Dedifferentiated amniotic fluid mesenchymal stem cell (primary cell): ENCODE results near the gene CAP1.
"Not testable (repeated sequence)": the region's sequence is repeated elsewhere in the genome, so short reads cannot be mapped to it uniquely, and the experiment has no call there.

ENCODE experiments used
- DNase-seq: peaks from one replicate; pipeline ENCODE4 v3.0.0-alpha.2; 2016; ENCODE audit errors: extremely low spot score

CAP1 gene

DNA sequence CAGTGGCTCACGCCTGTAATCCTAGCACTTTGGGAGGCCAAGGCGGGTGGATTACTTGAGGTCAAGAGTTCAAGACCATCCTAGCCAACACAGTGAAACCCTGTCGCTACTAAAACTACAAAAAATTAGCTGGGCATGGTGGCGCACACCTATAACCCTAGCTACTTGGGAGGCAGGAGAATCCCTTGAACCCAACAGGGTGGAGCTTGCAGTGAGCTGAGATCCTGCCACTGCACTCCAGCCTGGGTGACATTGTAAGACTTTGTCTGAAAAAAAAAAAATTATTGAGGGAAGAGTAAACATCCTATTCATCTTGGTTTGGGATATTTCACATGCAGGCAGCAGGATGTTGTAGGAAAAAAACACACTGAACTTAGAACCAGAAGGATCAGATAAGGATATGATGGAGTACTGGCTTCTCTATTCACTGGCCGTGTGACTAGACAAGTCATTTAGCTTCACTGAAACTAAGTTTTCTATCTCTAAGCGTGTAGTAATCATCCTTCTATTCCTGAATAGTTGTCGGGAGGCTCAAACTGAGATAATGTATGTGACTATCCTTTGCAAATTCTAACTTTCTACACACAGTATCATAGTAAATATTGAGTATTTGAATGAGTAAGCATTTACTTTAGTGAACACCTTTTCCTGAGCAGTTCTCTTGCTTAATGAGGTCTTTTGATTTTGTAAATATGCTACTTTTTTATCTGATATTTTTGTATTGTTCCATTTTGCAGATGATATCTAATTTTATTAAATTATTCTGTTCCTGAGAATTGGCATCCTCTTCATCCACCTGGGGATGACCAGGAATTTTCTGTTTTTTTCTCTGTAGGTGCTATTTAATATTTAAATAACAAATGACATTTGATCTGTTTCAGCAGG, 18.2 kb downstream of the CAP1 start:
- no peak for DNase-seq

DNA sequence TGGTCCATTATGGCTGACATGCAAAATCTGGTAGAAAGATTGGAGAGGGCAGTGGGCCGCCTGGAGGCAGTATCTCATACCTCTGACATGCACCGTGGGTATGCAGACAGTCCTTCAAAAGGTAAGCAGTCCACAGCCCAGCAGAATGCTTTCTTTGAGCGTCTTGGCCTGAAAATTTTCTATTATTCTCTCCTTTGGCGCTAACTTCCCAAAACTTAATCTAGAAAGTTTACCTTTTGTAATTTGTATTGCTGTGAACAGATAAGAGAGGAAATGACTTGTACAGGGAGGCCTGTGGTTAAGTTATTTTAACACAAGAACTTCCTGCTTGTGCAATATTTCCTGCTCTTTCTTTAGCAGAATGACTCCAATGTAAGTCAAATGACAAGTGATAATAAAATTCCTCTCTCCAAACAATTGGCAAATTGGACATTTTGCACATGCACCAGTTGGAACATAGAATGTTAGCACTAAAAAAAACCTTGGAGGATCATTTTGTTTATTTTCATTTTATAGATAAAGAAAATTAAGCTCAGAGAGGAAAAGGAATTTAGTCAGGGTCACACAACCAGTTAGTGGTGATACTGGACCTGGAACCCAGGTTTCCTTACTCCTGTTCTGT, 18.9 kb downstream of the CAP1 start:
- no peak for DNase-seq

DNA sequence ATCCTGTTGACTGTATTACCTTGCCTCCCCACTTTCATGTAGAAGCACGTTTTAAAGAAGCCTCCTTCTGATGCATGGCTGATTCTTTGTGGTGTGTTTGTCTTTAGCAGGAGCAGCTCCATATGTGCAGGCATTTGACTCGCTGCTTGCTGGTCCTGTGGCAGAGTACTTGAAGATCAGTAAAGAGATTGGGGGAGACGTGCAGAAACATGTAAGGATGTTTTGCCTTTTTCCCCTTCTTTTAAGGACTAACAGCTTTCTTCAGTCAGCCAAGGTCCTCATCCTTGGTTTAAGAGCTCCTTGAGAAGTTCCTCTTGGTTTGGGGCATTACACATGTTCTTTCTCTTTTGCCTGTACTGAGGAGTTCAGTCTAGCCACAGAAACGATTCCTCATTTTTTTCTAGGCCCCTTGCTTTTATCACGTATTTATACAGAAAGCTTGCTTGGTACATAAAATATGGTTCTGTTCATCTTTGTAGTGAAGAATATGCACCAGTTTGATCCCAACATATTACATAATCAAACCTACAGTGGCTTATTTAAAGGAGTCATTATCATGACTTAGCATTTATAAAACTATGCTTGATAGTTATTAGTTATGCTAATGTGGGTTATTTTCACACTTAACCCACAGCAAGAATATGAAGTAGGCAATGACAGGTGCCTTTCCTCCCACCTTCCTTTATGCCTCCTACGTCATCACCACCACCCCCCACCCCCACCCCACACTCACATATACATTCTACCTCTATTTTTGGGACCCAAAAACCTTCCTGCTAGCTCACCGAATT, 19.6 kb downstream of the CAP1 start:
- DNase-seq = no peak

DNA sequence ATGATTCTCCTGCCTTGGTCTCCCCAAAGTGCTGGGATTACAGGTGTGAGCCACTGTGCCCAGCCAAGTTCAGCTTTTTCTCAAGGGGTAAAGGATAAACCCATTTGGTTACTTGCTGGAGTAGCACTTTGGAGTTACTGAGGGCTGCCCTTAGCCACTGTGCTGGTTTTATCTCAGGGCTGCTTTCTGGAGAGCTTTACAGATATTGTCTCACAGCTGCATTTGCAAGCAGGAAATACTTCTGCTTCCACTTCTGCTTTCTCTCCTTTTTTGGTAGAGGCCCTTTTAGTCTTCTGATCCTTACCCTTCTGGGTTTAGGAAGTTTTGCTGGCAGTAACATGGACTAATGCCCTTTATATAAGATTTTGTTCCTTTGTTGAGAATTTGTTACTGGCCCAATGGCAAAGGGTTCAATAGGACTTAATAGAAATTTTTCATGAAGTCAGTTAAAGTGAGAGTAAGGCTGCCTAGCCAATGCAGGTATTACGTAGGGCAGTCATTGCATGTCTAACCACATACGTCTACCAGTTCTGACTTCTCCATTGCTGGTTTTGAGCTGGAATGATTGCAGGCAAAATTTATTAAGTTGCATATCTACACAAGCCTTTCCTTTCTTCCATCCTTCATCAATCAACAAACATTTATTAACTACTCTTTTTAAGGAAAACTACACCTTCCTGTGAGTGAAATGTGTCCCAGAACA, 24.4 kb downstream of the CAP1 start:
- no peak for DNase-seq

DNA sequence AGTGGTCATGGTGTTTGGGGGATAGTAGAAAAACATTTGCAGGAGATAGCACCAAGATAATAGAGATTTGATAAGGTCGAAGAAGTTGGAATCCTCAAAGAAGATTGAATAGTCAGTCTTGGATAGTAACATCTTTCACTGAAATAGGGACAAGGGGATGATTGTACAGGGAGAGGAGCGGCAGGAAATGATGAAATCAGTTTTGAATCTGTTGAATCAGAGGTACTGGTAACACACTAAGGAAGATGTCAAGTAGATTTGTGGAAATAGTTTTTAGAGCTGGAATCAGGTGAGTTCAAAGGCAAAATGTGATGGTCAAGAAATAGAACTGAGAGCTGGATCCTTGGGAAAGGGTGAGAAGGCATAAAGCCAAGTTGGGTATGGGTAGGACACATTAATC, 26.5 kb downstream of the CAP1 start:
- DNase-seq = no peak

DNA sequence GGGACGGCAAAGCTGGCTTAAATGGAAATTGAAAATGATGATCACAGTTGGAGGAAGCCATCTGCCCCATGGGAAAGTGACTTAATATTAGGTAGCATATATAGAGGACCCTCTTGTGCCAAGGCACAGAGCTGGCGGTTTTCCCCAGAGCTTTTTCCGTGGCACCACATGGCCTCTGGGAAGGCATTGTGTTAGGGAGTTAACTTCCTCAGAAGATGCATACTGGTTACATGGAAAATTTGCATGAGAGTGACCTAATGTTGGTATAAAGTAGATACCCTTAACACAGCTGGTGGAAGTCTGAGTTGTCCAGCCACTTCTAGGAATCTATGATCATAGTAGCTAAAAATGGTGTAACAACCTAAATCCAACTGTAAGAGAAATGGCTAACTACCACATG, 27.3 kb downstream of the CAP1 start:
- DNase-seq = no peak

DNA sequence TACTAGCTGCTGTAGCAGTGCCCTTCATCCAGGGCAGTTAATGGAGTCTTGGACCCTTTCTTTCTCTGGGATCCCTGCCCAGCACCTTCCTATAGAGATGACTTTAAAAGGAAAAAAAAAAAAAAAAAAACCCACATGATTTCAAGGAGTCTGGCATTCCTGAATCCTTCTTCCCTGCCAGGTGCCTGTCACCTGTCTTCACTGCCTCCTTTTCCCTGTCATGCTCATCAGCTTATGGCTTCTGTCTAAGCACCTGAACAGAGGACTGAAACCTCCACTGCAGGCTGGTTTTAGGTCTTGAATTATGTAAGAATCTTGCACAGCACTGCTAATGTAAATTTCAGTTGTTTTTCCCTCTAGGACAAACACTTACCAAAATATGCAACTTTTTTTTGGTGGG, 31.6 kb downstream of the CAP1 start:
- no peak for DNase-seq

DNA sequence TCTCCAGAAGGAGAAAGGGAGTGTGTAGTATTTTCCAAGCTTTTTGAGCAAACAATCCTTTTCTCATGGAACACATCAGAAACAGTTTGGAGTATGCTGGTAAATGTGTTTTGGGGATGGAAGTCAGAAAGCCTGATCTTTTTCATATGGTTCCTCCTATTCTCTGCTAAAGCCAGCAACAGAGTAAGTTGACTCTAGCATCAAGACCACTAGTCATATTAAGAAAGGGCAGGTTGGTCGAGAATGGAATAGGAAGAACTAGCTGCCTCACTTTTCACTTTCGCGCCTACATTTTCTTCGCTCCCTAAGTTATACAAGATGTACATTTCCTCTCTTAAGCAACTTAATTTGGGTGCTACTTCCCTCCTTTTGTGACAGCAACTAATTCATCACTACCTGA, 32.5 kb downstream of the CAP1 start:
- DNase-seq = no peak

DNA sequence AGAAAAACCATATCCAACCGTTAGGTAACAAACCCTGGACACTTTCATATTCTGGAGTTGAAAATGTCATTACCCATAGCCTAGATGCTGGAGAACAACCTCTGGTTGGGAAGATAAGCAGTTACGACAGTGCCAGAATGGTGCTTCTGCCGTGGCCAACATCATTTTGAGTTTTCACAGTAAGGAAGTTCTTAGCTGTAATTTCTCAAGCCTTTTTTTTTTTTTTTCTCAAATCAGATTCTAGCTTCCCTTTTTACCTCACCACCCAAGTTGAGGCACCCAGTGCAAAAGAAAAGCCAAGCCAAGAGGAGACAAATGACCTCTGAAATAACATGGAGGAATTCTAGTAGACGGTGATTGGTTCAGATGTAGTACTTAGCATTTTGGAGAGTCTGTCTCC, 34.7 kb downstream of the CAP1 start:
- no peak for DNase-seq

DNA sequence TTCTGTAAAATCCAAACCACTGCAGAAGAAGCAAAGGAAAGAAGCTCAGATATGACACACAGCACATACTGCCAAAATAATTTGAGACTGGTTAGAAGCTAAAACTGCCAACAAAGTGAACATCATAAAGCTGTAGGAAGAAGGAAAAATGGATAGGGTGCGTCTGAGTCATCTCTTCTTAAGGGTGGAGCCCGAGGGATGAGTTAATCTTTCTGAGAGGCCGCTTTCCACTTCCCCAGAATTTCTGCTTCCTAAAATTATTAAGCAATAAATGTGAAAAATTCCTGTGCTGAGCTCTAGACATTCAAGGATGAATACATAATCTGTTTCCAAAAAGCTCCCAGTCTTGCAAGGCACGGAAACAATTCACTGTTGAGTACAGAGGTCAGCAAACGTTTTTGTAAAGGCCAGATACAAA, 36.4 kb downstream of the CAP1 start:
- DNase-seq = peak; percentile 72

DNA sequence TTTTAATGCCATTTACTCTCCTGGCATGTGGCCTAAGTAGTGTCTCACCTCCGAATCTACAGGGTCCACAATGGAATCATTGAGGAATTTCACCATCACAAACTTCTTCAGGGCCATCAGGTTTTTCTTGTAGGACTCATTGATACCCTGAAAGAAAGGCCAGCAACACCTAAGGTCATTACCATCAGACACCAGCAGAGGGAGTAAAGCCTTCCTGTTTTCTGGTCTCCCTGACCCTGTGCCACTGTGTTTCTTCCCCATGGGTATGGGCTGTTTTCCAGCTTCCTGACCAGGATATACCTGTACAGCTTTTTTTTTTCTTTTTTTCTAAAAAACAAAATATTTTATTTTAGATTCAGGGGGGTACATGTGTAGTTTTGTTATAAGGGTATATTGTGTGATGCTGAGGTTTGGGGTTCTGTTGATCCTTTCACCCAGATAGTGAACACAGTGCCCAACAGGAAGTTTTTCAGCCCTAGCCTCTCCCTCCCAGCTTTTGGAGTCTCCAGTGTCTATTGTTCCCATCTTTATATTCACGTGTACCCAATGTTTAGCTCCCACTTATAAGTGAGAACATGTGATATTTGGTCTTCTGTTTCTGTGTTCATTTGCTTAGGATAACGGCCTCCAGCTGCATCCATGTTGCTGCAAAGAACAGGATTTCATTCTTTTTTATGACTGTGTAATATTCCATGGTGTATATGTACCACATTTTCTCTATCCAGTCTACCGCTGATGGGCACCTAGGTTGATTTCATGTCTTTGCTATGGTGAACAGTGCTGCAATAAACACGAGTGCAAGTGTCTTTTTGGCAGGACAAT, 38.2 kb downstream of the CAP1 start:
- peak; percentile 49 for DNase-seq

DNA sequence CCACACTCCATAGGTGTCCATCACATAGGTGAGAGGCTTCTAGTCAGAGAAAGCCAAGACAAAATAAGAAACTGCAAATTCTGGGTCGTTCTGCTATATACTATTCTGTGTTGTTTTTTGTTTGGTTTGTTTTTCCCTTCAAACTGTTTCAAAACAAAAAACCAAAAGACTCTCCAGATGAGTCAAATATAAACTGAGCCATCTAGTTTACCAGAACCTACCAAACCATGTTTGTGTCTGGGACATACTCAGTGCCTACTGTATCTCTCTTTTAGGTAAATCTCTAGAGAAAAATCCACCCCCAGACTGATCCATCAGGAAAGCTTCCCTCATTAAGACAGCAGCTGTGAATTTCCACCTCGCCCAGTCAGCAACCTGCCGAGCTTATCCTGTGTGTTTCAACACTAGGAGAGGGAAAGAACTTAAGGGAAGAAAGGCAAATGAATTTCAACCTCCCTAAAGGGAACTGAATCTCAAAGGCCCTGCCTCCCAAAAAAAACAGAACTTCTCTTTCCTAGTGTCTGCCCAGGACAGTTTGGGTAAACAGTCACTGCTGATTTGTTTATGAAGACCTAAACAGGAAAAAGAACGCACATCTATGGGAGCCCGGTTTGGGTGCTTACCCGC, 39.4 kb downstream of the CAP1 start:
- no peak for DNase-seq

DNA sequence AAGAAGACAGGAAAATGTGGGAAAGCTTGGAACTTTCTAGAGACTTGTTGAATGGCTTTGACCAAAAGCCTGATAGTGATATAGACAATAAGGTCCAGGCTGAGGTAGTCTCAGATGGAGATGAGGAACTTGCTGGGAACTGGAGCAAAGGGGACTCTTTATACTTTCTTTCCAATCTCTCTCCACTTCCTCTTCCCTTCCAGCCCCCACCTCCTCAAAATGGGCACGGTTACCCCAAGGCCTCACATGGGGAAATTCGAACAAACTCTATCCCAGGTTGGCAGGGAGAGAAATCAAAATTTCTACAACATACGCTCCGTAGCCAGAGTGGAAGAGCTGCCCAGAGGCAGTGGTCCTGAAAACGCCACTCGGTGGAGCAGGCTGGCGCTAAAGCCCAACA, 41.3 kb downstream of the CAP1 start:
- no peak for DNase-seq

DNA sequence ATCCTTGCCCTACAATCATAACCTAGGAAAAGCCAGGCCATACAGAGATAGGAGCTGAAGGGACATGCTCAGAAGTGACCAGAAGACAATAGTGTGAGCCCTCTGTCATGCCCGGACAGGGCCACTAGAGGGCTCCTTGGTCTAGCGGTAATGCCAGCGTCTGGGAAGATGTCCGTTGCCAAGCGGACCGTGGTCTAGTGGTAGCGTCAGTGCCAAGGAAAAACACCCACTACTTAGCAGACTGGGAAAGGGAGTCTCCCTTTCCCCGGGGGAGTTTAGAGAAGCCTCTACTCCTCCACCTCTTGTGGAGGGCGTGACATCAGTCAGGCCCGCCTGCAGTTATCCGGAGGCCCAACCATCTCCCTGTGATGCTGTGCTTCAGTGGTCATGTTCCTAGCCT, 44.2 kb downstream of the CAP1 start:
- not testable (repeated sequence) for DNase-seq

DNA sequence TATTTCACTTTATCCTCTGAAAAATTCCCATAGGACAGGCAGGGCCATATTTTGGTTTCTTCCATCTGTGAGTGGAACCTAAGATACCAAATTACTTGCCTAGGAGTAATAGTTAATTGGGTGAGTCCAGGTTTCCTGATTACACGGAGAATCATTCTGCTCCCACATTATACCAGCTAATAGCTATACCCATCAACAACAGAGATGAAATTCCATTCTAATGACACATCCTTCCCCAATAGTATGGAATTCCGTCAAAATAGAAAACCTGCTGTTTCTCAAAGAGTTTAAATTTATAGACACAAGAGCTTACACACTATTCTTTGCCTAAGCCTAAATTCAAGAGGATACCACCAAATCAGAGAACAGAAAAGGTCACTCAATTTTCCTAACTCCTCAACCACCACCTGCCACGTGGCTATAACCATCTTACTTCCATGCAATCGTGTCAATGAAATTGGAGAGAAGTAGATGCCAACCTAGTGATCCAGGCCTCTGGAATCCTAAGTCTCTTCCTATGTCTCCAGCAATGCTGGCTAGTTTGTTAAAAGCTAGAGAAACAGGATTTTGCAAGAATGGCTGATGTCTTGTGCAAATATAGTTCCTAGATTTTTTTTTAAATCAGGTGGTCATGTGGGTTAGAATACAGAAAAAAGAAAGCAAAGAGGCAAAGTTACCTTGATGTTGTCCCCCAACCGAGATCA, 50.3 kb downstream of the CAP1 start:
- DNase-seq = no peak

DNA sequence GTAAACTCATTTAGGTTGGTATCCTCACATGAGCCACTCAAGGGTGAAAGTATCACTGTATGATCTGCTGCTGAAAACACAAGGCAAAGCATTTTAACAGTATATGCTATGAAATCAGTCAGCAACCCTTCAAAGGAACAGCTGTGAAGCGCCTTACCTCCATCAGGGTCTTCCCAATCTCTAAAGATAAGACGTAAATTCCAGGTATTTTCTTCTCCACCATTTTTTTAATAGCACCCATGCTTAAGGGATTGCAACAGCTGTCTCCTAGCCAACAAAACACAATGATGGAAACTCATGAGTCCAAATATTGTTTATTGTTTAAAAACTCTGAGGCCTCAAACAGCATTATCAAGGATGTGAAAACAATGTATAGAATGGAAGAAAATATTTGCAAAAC, 51.7 kb downstream of the CAP1 start:
- no peak for DNase-seq

DNA sequence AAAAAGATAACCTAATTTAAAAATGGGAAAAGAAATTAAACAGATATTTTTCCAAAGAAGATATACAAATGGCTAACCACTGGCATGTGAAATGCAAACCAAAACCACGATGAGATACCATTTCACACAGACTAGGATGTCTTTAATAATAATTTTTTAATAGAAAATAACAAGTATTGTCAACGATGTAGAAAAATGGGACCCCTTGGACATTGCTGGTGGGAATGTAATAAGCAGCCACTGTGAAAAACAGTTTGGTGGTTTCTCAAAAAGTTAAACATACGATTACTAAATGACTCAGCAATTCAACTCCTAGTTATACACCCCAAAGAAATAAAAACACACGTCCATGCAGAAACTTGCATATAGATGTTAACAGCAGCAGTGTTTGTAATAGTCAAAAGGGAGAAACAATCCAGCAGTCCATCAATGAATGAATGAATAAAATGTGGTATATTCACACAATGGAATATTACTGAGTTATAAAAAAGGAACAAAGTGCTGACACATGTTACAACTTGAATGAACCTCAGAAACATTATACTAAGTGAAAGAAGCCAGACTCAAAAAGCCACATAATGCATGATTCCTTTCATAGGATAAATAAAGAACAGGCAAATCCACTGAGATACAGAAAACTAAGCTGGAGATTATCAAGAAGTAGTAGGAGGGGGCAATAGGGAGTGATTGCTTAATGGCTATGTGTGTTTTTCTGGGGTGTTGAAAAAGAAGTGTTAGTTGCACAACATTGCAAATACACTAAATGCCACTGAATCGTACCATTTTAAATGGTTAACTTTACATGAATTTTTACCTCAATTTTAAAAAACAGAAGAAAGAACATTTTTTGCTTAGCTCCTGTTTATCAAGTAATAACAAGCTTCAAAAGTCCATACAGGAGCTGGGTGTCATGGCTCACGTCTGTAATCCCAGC, 52.4 kb downstream of the CAP1 start:
- DNase-seq = no peak

DNA sequence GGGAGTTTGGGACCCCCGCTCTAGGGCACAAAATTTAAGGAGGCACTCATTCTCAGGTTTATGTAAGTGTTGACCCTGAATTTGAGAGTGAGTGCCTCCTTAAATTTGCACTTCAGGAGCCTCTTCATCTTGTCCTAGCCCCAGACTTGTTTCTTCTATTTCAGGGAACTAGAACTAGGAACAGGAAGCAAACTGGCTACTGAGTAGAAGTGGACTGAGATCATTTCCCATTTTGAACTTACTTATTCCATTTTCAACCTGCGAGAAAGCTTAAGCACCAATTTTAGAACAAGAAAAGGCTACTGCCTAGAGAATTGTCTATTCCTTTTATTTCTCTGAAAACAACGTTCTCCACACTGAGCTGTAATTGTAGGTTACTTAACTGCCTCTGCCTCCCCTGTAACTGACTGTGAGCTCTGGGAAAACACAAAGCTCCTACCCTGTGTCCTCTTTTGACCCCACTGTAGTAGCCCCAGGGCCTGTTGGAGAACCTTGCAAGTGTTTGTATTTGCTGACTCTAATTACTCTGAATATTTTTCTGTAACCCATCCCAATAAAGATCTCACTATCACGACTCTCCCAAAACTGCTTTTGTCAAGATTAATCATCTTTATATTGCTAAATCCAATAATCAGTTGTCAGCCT, 54.1 kb downstream of the CAP1 start:
- DNase-seq = no peak
